Activated naive CD4-positive, alpha-beta T cell treated with anti-CD3 and anti-CD28 coated beads, Interleukin-2, amount 50 U/mL, for 72 hours (primary cell): ENCODE measurements around the gene PIK3CB. TPM values are rescaled to one million over a fixed set of nuclear protein-coding genes. Genes with fewer than 3 reads are reported as not detected.
"Not testable (repeated sequence)": the region's sequence is repeated elsewhere in the genome, so short reads cannot be mapped to it uniquely, and the experiment has no call there.

Experiments used
- ATAC-seq, 2 donors: fragments of 150-1000 bp; cut with Tn5 transposase; 2 replicates each; pipeline ENCODE4 v1.10.0; 2021; ENCODE audit warnings: mild to moderate bottlenecking in 2 of 2, moderate library complexity in 2 of 2
- DNase-seq, 2 donors: peaks; one replicate each; pipeline ENCODE4 v3.0.0; 2021 to 2022; ENCODE audit warnings: low spot score in 2 of 2
- H3K27ac Mint-ChIP-seq, 2 donors: one replicate each; pipeline ENCODE4 v1.8.0; 2022; ENCODE audit warnings: mild to moderate bottlenecking in 2 of 2, mixed read lengths in 2 of 2
- H3K36me3 Mint-ChIP-seq, 2 donors: one replicate each; pipeline ENCODE4 v1.8.0; 2022; ENCODE audit warnings: mixed read lengths in 2 of 2
- H3K9me3 Mint-ChIP-seq, 2 donors: one replicate each; pipeline ENCODE4 v1.8.0; 2022; ENCODE audit warnings: mixed read lengths in 2 of 2
- total RNA-seq, 2 donors: library from RNA; stranded (reverse); gene quantifications; one replicate each; pipeline ENCODE4 v1.2.3, GENCODE V29; 2022

Gene PIK3CB
- total RNA-seq, 2 donors from 2014 or later = 18.8 to 21.7 TPM

DNA sequence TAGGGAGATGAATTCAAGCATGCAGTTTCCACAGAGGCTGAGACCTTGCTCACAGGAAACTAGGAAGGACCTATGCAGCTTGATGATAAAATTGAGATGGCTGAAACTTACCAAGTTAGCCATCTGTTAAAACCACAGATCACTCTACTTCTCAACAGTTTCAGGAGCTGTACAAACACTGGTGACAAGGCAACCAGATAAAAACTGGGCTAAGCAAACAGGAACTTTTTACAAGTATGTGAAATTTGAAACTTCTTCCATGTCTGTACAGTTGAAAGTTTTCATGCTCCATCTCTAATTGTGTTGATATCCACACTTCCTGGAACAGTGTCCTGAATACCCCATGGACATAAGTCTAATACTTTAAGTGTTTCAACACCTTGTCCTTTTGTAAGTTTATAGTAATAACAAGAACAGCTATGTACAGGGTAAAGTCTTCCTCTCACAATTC lies 147.9 kb downstream of the PIK3CB start:
- no peaks in the 10 kb centered on the region for H3K9me3 Mint-ChIP-seq
- peak overlapping the region; percentile 83 to 93 for H3K27ac Mint-ChIP-seq
- peak; percentile 81 to 90 for ATAC-seq
- DNase-seq = peak in 1 of 2 donors; percentile 16
- H3K36me3 Mint-ChIP-seq = peaks cover 7 to 8% of the 10 kb centered on the region in 2 donors

DNA sequence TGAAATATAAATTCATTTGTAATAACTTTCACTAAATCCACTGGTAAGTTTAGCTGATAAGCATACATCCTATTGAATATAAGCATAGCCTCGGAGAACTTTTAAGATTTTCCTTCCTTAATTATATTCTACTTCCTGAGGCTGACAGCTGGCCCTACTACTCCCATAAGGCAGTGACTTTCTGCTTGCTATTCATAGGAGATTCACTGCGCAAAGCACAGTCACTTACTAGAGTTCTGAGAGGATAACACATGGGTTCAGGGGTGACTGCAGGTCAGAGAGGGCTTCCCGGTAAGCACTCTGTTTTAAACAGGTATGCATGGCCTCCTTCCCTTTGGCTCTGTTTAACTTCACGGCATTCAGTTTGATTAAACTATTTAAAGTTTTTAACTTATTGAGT lies 150.3 kb downstream of the PIK3CB start:
- DNase-seq = no peak
- Mint-ChIP-seq H3K9me3 (no peaks in the 10 kb centered on the region), H3K36me3 (peaks cover 7 to 8% of the 10 kb centered on the region in 2 donors), H3K27ac (no peak overlapping the region)
- ATAC-seq = no peak

DNA sequence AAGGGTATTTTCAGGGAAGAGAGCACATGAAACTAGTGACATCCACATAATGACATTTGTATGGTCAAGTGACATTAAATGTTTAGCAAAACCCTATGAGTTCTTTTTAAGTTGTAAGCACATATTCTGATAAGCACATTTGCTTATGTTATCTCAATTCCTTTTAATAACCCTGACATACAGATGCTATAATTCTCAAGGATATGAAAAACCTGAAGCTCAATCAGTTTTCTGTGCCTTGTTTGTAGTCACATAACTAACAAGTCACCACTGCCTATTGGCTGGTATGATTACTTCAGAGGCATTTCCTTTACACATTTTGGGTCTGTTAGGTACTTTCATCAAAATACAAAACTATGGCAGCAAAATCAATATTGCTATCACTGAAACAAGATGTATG lies 152.1 kb downstream of the PIK3CB start:
- ATAC-seq (no peak), DNase-seq (no peak)
- peaks cover 4 to 5% of the 10 kb centered on the region in 2 donors for H3K36me3 Mint-ChIP-seq
- H3K9me3 Mint-ChIP-seq = no peaks in the 10 kb centered on the region
- H3K27ac Mint-ChIP-seq = no peak overlapping the region

DNA sequence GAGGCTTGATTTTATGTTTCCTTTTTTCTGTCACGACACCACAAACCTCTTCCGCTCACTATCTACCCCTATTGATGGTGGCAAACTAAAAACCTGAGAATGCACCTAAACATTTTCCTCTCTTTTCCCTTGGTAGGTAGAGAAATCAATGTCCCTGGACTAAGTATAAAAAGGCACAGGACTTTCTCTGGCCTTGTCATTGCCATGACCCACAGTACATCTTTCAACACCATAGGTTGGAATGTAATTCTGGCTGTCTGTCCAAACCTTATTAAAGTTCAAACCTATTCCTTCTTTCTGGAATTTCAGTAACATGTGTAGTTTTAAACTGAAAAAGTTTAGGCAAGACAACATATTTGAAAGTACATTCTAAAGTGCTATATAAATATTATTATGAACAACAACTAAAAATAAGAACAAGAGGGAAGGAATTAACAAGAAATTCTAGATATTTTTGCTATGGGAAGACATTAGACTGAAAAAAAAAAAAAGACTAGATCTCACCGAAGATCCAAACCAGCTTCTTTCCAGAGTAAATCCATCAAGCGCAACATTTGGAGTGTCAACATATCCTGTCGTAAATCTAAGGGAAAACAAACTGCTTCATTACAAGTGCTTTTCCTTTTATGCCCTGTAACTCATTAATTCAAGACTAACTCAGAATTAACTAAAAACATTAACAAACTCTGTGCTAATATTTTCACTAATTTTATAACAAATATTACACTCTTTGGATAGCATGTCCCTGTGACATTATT lies 153.1 kb downstream of the PIK3CB start:
- no peak overlapping the region for H3K27ac Mint-ChIP-seq
- ATAC-seq (no peak), DNase-seq (no peak)
- H3K36me3 Mint-ChIP-seq = peaks cover 3% of the 10 kb centered on the region in 2 donors
- no peaks in the 10 kb centered on the region for H3K9me3 Mint-ChIP-seq

DNA sequence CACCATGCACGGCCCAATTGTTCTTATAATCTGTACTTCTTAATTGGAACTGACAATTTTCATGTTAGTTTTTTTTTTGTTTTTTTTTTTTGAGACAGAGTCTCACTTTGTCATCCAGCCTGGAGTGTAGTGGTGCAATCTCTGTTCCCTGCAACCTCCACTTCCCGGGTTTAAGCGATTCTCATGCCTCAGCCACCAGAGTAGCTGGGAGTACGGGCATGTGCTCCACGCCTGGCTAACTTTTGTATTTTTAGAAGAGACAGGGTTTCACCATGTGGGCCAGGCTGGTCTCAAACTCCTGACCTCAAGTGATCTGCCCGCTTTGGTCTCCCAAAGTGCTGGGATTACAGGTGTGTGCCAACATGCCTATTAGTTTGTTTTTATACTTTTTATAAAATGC lies 153.8 kb downstream of the PIK3CB start:
- not testable (repeated sequence) for DNase-seq, H3K9me3 Mint-ChIP-seq, H3K36me3 Mint-ChIP-seq, H3K27ac Mint-ChIP-seq, ATAC-seq

DNA sequence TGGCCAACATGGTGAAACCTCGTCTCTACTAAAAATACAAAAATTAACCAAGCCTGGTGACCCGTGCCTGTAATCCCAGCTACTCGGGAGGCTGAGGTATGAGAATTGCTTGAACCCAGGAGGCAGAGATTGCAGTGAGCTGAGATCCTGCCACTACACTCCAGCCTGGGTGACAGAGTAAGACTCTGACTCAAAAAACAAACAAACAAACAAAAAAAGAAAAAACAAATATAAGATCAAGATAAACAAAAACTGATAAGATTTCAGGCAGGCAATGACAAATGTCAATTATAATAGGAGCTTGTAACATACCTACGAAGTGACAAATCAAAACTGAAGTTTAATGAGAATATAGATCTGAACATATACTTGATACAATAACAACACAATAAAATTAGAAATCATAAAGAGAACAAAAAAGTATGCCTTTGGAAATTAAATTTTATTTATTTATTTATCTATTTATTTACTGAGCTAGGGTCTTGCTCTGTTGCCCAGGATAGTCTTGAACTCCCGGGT lies 155.8 kb downstream of the PIK3CB start:
- H3K9me3 Mint-ChIP-seq = peaks cover 4 to 10% of the 10 kb centered on the region in 2 donors

DNA sequence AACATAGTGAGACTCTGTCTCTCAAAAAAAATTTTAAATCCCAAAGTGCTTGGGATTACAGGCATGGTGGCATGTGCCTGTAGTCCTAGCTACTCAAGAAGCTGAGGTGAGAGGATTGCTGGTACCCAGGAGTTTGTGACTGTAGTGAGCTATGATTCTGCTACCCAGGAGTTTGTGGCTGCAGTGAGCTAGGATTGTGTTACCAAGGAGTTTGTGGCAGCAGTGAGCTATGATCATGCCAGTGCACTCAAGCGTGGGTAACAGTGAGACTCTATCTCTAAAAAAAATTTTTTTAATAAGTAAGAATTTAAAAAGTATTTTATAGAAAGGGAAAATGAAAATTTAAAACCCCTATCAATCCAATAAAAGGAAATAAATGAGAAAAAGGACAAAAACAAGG lies 156.6 kb downstream of the PIK3CB start:
- ATAC-seq = no peak
- no peak overlapping the region for H3K27ac Mint-ChIP-seq
- H3K36me3 Mint-ChIP-seq = peaks cover 24 to 35% of the 10 kb centered on the region in 2 donors
- H3K9me3 Mint-ChIP-seq = peaks cover 4 to 10% of the 10 kb centered on the region in 2 donors
- DNase-seq = no peak

More for the DNA sequence above, 155.8 kb downstream of the PIK3CB start:
- no peak for ATAC-seq
- no peak for DNase-seq
- peaks cover 24 to 27% of the 10 kb centered on the region in 2 donors for H3K36me3 Mint-ChIP-seq
- no peak overlapping the region for H3K27ac Mint-ChIP-seq

DNA sequence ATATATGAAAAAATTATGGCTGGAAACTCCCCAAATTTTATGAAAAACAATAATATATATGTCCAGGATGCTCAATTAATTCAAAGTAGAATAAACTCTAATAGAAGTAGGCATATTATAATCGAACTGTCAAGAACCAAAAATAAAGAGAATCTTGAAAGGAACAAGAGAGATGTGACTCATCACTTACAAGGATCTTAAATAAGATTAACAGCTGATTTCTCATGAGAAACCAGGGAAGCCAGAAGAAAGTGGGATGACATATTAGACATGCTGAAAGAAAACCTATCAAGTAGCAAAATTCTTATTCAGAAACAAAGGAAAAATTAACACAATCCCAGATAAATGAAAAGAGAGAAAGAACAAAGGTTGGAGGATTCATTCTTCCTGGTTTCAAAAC lies 159.3 kb downstream of the PIK3CB start:
- H3K36me3 Mint-ChIP-seq = peaks cover 32 to 35% of the 10 kb centered on the region in 2 donors
- ATAC-seq (no peak), DNase-seq (no peak)
- H3K27ac Mint-ChIP-seq = no peak overlapping the region
- peaks cover 4 to 10% of the 10 kb centered on the region in 2 donors for H3K9me3 Mint-ChIP-seq

DNA sequence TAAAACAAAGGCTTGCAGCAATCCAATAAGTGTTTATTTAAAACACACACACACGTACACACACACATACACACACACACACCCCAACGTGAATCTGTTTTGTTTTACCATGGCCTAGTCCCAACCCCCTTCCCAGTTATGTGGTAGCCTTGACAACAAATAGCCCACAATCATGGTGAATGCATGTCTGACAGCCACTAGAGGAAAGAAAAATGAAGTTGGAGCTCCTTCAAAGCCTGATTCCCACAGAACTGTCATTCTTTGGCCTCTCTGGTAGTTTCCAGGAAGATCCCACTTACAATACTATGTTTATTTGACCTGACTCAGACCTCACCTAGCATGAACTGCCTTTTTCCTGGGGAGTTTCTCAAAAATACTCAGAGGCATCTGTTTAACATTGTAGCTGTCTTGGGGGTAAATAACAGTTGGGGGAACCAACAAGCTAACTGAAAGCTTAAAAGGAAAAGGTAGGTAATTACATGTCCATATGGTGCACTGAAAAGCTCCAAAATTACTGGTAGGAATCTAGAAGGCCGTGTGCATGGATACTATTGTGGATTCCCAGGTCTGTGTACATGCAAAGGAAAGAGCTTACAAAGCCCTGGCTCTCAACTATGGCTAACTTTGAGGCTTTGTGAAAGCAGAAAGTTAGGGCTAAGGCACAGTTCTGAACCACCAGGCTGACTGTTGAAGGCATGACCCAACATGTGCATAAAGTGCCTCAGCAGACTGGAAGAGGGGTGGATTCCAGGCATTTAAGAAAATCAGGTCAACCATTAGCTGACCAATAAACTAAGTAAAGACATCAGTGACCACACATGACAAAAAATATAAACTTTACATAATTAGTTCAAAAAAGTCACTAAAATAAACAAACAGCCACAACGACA lies 160.8 kb downstream of the PIK3CB start:
- peaks cover 4 to 10% of the 10 kb centered on the region in 2 donors for H3K9me3 Mint-ChIP-seq
- peak overlapping the region; percentile 33 to 53 for H3K27ac Mint-ChIP-seq
- DNase-seq = no peak
- H3K36me3 Mint-ChIP-seq = peaks cover 32 to 35% of the 10 kb centered on the region in 2 donors
- ATAC-seq = no peak

DNA sequence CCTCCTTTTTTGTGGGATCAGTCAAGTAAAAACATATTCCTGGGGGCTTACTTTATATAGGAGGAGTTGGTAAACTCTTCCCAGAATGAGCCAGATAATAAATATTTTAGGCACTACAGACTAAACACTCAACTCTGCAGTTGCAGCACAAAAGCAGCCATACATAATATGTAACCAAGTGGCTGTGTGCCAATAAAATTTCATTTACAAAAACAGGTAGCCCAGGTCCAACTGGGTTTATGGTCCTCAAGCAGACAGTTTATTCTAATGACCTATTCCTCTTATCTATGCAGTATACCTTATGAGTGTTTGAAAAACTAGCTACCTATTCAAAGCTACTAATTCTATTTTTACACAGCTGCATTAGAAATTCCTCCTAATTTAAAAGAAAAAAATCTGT lies 164.3 kb downstream of the PIK3CB start:
- H3K36me3 Mint-ChIP-seq = peaks cover 16 to 19% of the 10 kb centered on the region in 2 donors
- H3K9me3 Mint-ChIP-seq = peaks cover 4 to 7% of the 10 kb centered on the region in 2 donors

DNA sequence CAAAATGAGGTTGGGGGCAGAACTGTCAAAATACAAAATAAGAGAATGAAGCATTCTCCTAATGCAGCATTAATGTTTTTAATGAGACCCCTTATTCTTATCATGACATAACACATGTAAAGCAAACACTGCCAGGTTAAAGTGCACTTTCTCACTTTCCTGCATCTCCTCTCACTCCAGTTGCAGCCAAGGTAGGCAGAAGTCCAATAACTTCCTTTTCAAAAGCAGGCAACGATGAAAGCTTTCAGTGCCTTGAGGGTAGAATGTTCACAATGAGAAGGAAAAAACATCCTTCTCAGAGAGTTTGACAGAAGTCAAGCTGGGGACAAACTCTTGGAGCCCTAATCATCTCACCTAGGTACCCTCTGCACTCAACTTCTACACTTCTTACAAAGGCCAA lies 166.6 kb downstream of the PIK3CB start:
- DNase-seq = no peak
- Mint-ChIP-seq H3K27ac (no peak overlapping the region), H3K36me3 (peaks cover 19 to 23% of the 10 kb centered on the region in 2 donors), H3K9me3 (no peaks in the 10 kb centered on the region)
- no peak for ATAC-seq

More for the DNA sequence above, 164.3 kb downstream of the PIK3CB start:
- no peak overlapping the region for H3K27ac Mint-ChIP-seq
- DNase-seq = no peak
- ATAC-seq = no peak

DNA sequence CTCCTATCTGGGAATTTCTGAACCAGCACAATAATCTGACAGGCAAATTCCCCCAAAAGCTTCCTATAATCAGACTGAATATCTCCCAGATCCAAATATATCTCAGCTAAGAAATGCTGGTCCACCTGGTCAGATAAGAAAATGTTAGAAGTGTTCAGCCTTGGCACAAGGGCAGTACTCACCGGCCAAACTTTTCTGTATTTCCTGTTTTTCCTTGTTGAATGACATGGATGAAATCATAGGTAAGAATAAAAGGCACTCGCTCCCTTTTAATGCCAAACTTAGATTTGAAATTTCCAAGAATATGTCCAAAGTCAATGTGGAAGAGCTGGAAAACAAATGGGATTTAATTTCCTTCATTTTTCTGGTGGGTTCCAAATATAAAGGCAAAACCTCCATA lies 177.2 kb downstream of the PIK3CB start:
- no peak for DNase-seq
- Mint-ChIP-seq H3K9me3 (no peaks in the 10 kb centered on the region), H3K36me3 (peaks cover 17 to 24% of the 10 kb centered on the region in 2 donors), H3K27ac (no peak overlapping the region)
- ATAC-seq = no peak

DNA sequence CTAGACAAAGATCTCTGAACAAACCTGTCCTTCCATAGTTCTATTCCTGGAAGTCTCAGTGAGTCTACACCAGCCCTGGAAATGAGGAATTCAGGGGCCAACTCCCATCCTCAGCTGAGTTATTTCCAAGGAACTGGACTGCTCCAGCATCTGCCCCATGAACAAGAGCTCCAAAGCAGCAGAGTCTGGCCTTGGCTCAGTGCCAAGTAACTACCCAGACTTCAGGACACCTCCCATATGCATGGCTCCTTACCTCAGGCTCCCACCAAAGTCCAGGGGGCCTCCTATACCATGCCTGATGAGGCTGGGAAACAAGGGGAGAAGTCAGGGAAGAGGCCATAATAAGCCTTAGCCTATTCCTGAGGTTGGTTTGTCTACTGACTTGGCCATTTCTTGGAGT lies 181.2 kb downstream of the PIK3CB start:
- Mint-ChIP-seq H3K27ac (no peak overlapping the region), H3K36me3 (peaks cover 35 to 37% of the 10 kb centered on the region in 2 donors), H3K9me3 (peaks cover 9 to 12% of the 10 kb centered on the region in 2 donors)
- DNase-seq = no peak
- ATAC-seq = no peak

DNA sequence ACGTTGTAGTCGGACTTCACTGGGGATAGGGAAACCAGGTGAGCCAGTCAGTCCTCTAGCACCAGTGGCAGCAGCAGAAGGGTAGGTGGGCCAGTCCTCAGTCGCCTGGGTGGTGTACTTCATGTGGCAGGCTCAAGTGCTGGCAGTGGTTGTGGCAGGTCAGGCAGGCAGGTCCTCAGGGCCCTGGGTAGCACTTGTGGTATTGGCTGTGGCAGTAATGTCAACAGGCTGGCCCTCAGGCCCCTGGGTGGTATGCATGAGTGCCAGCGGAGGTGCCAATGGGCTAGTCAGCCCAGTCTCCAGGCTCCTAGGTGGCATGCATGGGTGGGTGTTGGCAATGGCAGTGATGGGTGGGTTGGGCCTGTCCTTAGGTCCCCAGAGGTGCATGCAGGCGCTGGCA lies 185.6 kb downstream of the PIK3CB start:
- Mint-ChIP-seq H3K9me3 (peaks cover 28 to 30% of the 10 kb centered on the region in 2 donors), H3K36me3 (peaks cover 36 to 40% of the 10 kb centered on the region in 2 donors), H3K27ac (no peak overlapping the region)
- ATAC-seq (no peak), DNase-seq (no peak)

DNA sequence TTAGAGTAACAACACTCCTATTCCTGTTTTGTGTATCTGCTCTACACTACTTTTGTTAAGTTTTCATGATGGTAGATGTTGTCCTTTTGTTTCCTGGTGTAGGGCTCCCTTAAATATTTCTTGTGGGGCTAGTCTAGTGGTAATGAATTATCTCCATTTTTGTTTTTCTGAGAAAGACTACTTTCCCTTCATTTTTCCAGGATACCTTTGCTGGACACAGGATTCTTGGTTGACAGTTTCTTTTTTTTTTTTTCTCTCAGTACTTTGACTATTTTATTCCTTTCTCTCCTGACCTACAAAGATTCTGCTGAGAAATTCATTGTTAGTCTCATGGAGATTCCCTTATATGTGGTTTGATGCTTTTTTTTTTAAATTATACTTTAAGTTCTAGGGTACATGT lies 188.2 kb downstream of the PIK3CB start:
- Mint-ChIP-seq H3K9me3 (peaks cover 42% of the 10 kb centered on the region in 2 donors), H3K36me3 (peaks cover 40 to 44% of the 10 kb centered on the region in 2 donors), H3K27ac (no peak overlapping the region)
- no peak for DNase-seq
- ATAC-seq = no peak

DNA sequence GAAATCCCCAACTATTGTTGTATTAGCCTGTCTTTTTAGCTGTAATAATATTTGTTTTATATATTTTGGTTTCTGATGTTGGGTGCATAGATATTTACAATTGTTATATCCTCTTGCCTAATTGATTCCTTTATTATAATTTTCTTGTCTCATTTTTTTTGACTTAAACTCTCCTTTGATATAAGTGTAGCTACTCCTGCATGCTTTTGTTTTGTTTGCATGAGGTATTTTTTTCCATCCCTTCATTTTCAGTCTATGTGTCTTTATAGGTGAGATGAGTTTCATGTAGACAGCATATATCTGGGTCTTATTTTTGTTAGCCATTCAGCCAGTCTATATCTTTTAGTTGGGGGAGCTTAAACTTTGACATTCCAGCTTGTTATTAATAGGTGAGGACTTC lies 188.7 kb downstream of the PIK3CB start:
- peaks cover 40 to 45% of the 10 kb centered on the region in 2 donors for H3K36me3 Mint-ChIP-seq
- no peak overlapping the region for H3K27ac Mint-ChIP-seq
- no peak for ATAC-seq
- H3K9me3 Mint-ChIP-seq = peaks cover 43% of the 10 kb centered on the region in 2 donors
- DNase-seq = no peak

DNA sequence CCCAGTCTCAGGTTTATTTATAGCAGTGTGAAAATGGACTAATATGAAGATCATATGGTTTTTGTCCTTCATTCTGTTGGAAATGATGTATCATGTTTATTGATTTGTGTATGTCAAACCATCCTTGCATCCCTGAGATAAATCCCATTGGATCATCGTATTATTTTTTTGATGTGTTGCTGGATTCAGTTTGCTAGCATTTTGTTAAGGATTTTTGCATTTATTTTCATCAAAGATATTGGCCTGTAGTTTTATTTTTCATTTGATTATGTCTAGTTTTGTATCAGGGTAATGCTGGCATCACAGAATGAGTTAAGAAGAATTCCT lies 191.8 kb downstream of the PIK3CB start:
- Mint-ChIP-seq H3K9me3 (peaks cover 33 to 34% of the 10 kb centered on the region in 2 donors), H3K36me3 (peaks cover 23% of the 10 kb centered on the region in 2 donors), H3K27ac (no peak overlapping the region)
- ATAC-seq = no peak
- no peak for DNase-seq
